ENCODE data around the gene PPHLN1.

Gene PPHLN1

GRCh38 chr12:42428850-42429249 is 102.9 kb downstream of the PPHLN1 start:
- in situ Hi-C loops (cut with MboI; ENCODE audit: low sequenced_read_pairs) = no loop called here

GRCh38 chr12:42432517-42433140 is 106.7 kb downstream of the PPHLN1 start:
- in situ Hi-C loops (cut with MboI; ENCODE audit: low sequenced_read_pairs) = no loop called here

- in situ Hi-C loops (cut with MboI; ENCODE audit: low sequenced_read_pairs) = no loop called here
Measured at GRCh38 chr12:42440608-42441007, 114.6 kb downstream of the PPHLN1 start.

GRCh38 chr12:42442311-42442759 is 116.4 kb downstream of the PPHLN1 start:
- in situ Hi-C loops (cut with MboI; ENCODE audit: low sequenced_read_pairs) = no loop called here

GRCh38 chr12:42442888-42443287 is 116.9 kb downstream of the PPHLN1 start:
- in situ Hi-C loops (cut with MboI; ENCODE audit: low sequenced_read_pairs) = no loop called here

GRCh38 chr12:42444192-42444943 is 118.4 kb downstream of the PPHLN1 start:
- in situ Hi-C loops (cut with MboI; ENCODE audit: low sequenced_read_pairs) = no loop called here

- in situ Hi-C loops (cut with MboI; ENCODE audit: low sequenced_read_pairs) = no loop called here
Measured at GRCh38 chr12:42445891-42446290, 119.9 kb downstream of the PPHLN1 start.

- in situ Hi-C loops (cut with MboI; ENCODE audit: low sequenced_read_pairs) = no loop called here
Measured at GRCh38 chr12:42446761-42447160, 120.8 kb downstream of the PPHLN1 start.

GRCh38 chr12:42447371-42447786 is 121.4 kb downstream of the PPHLN1 start:
- in situ Hi-C loops (cut with MboI; ENCODE audit: low sequenced_read_pairs) = no loop called here

- in situ Hi-C loops (cut with MboI; ENCODE audit: low sequenced_read_pairs) = no loop called here
Measured at GRCh38 chr12:42448841-42449240, 122.9 kb downstream of the PPHLN1 start.

- in situ Hi-C loops (cut with MboI; ENCODE audit: low sequenced_read_pairs) = no loop called here
Measured at GRCh38 chr12:42450248-42450647, 124.3 kb downstream of the PPHLN1 start.

- in situ Hi-C loops (cut with MboI; ENCODE audit: low sequenced_read_pairs) = no loop called here
Measured at GRCh38 chr12:42458575-42458974, 132.6 kb downstream of the PPHLN1 start.

- in situ Hi-C loops (cut with MboI; ENCODE audit: low sequenced_read_pairs) = no loop called here
Measured at GRCh38 chr12:42459336-42459847, 133.4 kb downstream of the PPHLN1 start.

- in situ Hi-C loops (cut with MboI; ENCODE audit: low sequenced_read_pairs) = no loop called here
Measured at GRCh38 chr12:42462486-42462885, 136.5 kb downstream of the PPHLN1 start.

- in situ Hi-C loops (cut with MboI; ENCODE audit: low sequenced_read_pairs) = no loop called here
Measured at GRCh38 chr12:42463671-42464070, 137.7 kb downstream of the PPHLN1 start.

GRCh38 chr12:42468341-42468821 is 142.4 kb downstream of the PPHLN1 start:
- in situ Hi-C loops (cut with MboI; ENCODE audit: low sequenced_read_pairs) = no loop called here

GRCh38 chr12:42468921-42469320 is 143.0 kb downstream of the PPHLN1 start:
- in situ Hi-C loops (cut with MboI; ENCODE audit: low sequenced_read_pairs) = no loop called here

GRCh38 chr12:42469355-42470175 is 143.6 kb downstream of the PPHLN1 start:
- in situ Hi-C loops (cut with MboI; ENCODE audit: low sequenced_read_pairs) = no loop called here

- in situ Hi-C loops (cut with MboI; ENCODE audit: low sequenced_read_pairs) = no loop called here
Measured at GRCh38 chr12:42472376-42472775, 146.4 kb downstream of the PPHLN1 start.

GRCh38 chr12:42473130-42473529 is 147.2 kb downstream of the PPHLN1 start:
- in situ Hi-C loops (cut with MboI; ENCODE audit: low sequenced_read_pairs) = no loop called here

- in situ Hi-C loops (cut with MboI; ENCODE audit: low sequenced_read_pairs) = no loop called here
Measured at GRCh38 chr12:42473561-42473960, 147.6 kb downstream of the PPHLN1 start.

Data from HL-60/S4 treated with retinoic acid at 250 ng/mL for 4 days and 3 days (cell line).